ENCODE results near the gene CFAP77. TPM values are rescaled to one million over a fixed set of nuclear protein-coding genes. Genes with fewer than 3 reads are reported as not detected.

CFAP77 gene
- total and polyA plus RNA-seq, 2 of the 8 experiments (the other 6 are each of a cell fraction or from before 2014, with no cell fraction given), result 0.63 to 0.97 TPM

DNA sequence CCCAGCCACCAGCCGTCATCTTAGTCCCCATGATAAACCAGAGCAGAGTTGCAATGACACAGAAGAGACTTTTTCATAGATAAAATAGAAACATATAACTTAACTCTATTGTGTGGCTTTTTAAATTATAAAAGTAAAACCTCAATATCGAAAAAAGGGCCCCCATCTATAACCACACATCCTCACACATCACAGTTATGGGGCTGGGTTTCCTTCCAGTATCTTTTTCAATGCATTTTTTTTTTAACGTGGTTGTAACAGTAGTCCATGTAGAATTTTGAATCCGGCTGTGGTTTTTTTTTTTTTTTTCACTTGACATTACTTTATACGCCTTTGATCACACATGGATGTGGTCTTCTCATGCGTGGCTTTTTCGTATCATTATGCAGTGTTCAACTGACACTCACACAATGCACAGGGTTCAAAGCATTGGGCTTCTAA, 77.4 kb downstream of the CFAP77 start:
- Histone ChIP-seq H2BK12ac (ENCODE audit: low read depth, low read length) (no peak overlapping the region), H3K14ac (ENCODE audit: insufficient read length) (no peak overlapping the region), H3K4me2 (ENCODE audit: insufficient read depth in 1 of 2, low read depth in 2 of 2, low read length in 2 of 2) (no peak overlapping the region), H3K9me3 (ENCODE audit: insufficient read depth in 2 of 2, low read depth in 1 of 2, low read length in 1 of 2) (peaks cover 0 to under 1% of the 10 kb centered on the region in 2 experiments; a peak in 1 of 4 replicates), H3K79me2 (ENCODE audit: control insufficient read depth in 1 of 2, insufficient read depth in 2 of 2, low read length in 2 of 2) (no peaks in the 10 kb centered on the region), H4K91ac (replicated peaks; ENCODE audit: insufficient read length, low read length) (no peak overlapping the region), H3K36me3 (ENCODE audit: control insufficient read depth in 2 of 4, insufficient read depth in 4 of 4, low read length in 3 of 4) (no peaks in the 10 kb centered on the region), H3K79me1 (ENCODE audit: low read depth, low read length) (no peaks in the 10 kb centered on the region), H3K27ac (ENCODE audit: low read depth, low read length) (no peak overlapping the region), H2AFZ (ENCODE audit: low read length) (no peak overlapping the region), H2BK5ac (ENCODE audit: low read depth, low read length) (no peak overlapping the region), H3K23ac (ENCODE audit: insufficient read length) (no peak overlapping the region), H2BK15ac (ENCODE audit: low read length) (no peak overlapping the region), H3K4ac (replicated peaks; ENCODE audit: insufficient read length, low read depth, low read length) (no peak overlapping the region), H3K27me3 (replicated peaks in 1 of 4; ENCODE audit: control insufficient read depth in 3 of 4, extremely low read depth in 1 of 4, insufficient read depth in 3 of 4, low read length in 3 of 4) (no peaks in the 10 kb centered on the region), H2AK5ac (ENCODE audit: low read depth, low read length) (no peak overlapping the region), H3K23me2 (ENCODE audit: low read depth, low read length) (no peaks in the 10 kb centered on the region), H4K20me1 (replicated peaks in 1 of 2; ENCODE audit: control insufficient read depth in 1 of 2, insufficient read depth in 2 of 2, low read length in 2 of 2) (no peaks in the 10 kb centered on the region), H3K18ac (ENCODE audit: extremely low read depth, low read length) (no peak overlapping the region), H4K5ac (ENCODE audit: insufficient read length, low read depth, low read length) (no peak overlapping the region), H2BK20ac (ENCODE audit: low read length) (no peak overlapping the region), H2BK120ac (replicated peaks; ENCODE audit: low read depth, low read length) (no peak overlapping the region), H3K56ac (replicated peaks; ENCODE audit: insufficient read length, low read depth, low read length) (no peak overlapping the region), H3K4me1 (replicated peaks in 1 of 4; ENCODE audit: control insufficient read depth in 3 of 4, insufficient read depth in 4 of 4, low read length in 3 of 4) (peaks cover 0 to 4% (median 2%) of the 10 kb centered on the region in 4 experiments; a peak in 3 of 7 replicates), H3K9ac (replicated peaks in 1 of 4; ENCODE audit: extremely low read depth in 1 of 4, low read depth in 3 of 4, low read length in 3 of 4) (no peak overlapping the region), H4K8ac (ENCODE audit: extremely low read depth, insufficient read depth, low read length) (no peak overlapping the region), H3K4me3 (ENCODE audit: extremely low read depth in 1 of 4, insufficient read depth in 2 of 4, low read depth in 3 of 4, low read length in 4 of 4) (no peak overlapping the region)
- DNase-seq (ENCODE audit: low read depth in 1 of 2, low spot score in 2 of 2) (no peak), FAIRE-seq (no peak)
- POLR2A ChIA-PET (ENCODE audit: partially characterized antibody), result no interaction called here
- no peak for TF ChIP-seq EP300 (IDR thresholded peaks at IDR 0.05; ENCODE audit: borderline replicate concordance in 1 of 2, low read depth in 2 of 2, low read length in 2 of 2)
- no peak for TF ChIP-seq BRCA1 (IDR thresholded peaks at IDR 0.05; ENCODE audit: low read depth, low read length)
- TF ChIP-seq SP1 (IDR thresholded peaks at IDR 0.05; ENCODE audit: low read depth, low read length), result no peak
- TF ChIP-seq, protein P1, sequence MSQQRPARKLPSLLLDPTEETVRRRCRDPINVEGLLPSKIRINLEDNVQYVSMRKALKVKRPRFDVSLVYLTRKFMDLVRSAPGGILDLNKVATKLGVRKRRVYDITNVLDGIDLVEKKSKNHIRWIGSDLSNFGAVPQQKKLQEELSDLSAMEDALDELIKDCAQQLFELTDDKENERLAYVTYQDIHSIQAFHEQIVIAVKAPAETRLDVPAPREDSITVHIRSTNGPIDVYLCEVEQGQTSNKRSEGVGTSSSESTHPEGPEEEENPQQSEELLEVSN (IDR thresholded peaks at IDR 0.05), result no peak
- no peak for TF ChIP-seq YY1 (IDR thresholded peaks at IDR 0.05; ENCODE audit: low read depth, low read length)
- TF ChIP-seq, protein P2, sequence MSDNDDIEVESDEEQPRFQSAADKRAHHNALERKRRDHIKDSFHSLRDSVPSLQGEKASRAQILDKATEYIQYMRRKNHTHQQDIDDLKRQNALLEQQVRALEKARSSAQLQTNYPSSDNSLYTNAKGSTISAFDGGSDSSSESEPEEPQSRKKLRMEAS (IDR thresholded peaks at IDR 0.05), result no peak
- no peak for TF ChIP-seq RXRA (IDR thresholded peaks at IDR 0.05; ENCODE audit: insufficient read depth, low read depth, low read length)
- TF ChIP-seq KDM5A (IDR thresholded peaks at IDR 0.05; ENCODE audit: low read length), result no peak
- TF ChIP-seq BCL11A (IDR thresholded peaks at IDR 0.05; ENCODE audit: low read depth in 2 of 2, low read length in 2 of 2), result no peak
- no peak for TF ChIP-seq NRF1 (IDR thresholded peaks at IDR 0.05; ENCODE audit: low read depth, low read length)
- CTCF ChIA-PET (ENCODE audit: partially characterized antibody), result interaction anchor here (0.9 to 2.0 kb wide), 8 partner anchors 7 to 23 kb away, joined by 3 to 6 read pairs (median 3); no protein-coding TSS in a partner anchor
- 81% methylated on average over 7 of the region's 7 CpGs; no CpG with 5 or more reads in 1 of the 2 experiments for WGBS, 2 experiments (ENCODE audit: extremely low coverage in 1 of 2, insufficient coverage in 1 of 2, insufficient read length in 1 of 2, insufficient replicate concordance in 2 of 2, low coverage in 1 of 2, low lambda C conversion rate in 2 of 2, missing lambda C conversion rate in 1 of 2)

Measured in H1 (cell line).